Spleen (tissue), 11 donors: Measurements from ENCODE around the gene CGNL1. TPM values are rescaled to one million over a fixed set of nuclear protein-coding genes. Genes with fewer than 3 reads are reported as not detected.

Source experiments
- DNase-seq: peaks from one replicate; pipeline ENCODE4 v3.0.0-alpha.2; 2020
- H3K27ac ChIP-seq, 8 donors: fragments of 200-600 bp; sonication (generic) in 7 of 8; 1 replicate in 4 of 8; 2 replicates in 4 of 8; pipeline versions ENCODE4 v1.5.0 to v1.8.0; 2016 to 2021; ENCODE audit warnings: inconsistent platforms in 4 of 8, mild to moderate bottlenecking in 4 of 8, moderate library complexity in 1 of 8
- H3K27me3 ChIP-seq, 7 donors: fragments of 200-600 bp; sonication (generic) in 6 of 7; replicated peaks in 1 of 7; 1 replicate in 4 of 7; 2 replicates in 3 of 7; pipeline versions ENCODE4 v1.5.0 to v1.8.0; 2016 to 2021; ENCODE audit warnings: inconsistent platforms in 3 of 7, mild to moderate bottlenecking in 1 of 7
- H3K36me3 ChIP-seq, 6 donors: fragments of 200-600 bp; sonication (generic) in 5 of 6; 1 replicate in 4 of 6; 2 replicates in 2 of 6; pipeline versions ENCODE4 v1.5.0 to v1.8.0; 2016 to 2021; ENCODE audit warnings: inconsistent platforms in 2 of 6
- H3K4me1 ChIP-seq, 6 donors: fragments of 200-600 bp; sonication (generic) in 5 of 6; 1 replicate in 3 of 6; 2 replicates in 3 of 6; pipeline versions ENCODE4 v1.5.0 to v1.8.0; 2016 to 2021; ENCODE audit warnings: inconsistent platforms in 3 of 6
- H3K4me3 ChIP-seq, 8 donors: fragments of 200-600 bp; sonication (generic) in 7 of 8; 1 replicate in 4 of 8; 2 replicates in 4 of 8; pipeline versions ENCODE4 v1.5.0 to v1.8.0; 2016 to 2021; ENCODE audit warnings: inconsistent platforms in 4 of 8, mild to moderate bottlenecking in 4 of 8, moderate library complexity in 2 of 8
- H3K9me3 ChIP-seq, 8 donors: fragments of 200-600 bp; sonication (generic) in 7 of 8; 1 replicate in 4 of 8; 2 replicates in 4 of 8; pipeline versions ENCODE4 v1.5.0 to v1.8.0; 2016 to 2021; ENCODE audit warnings: inconsistent platforms in 4 of 8
- CTCF ChIP-seq, 11 experiments: fragments of 200-600 bp in 7 of 11; fragments of 450-650 bp in 4 of 11; sonication (generic) in 4 of 11; IDR thresholded peaks in 8 of 11; conservative IDR thresholded peaks in 3 of 11; 1 replicate in 7 of 11; 2 replicates in 4 of 11; pipeline versions ENCODE4 v1.4.0 to v1.8.0; 2016 to 2021; ENCODE audit warnings: antibody characterized with exemption in 11 of 11, inconsistent platforms in 4 of 11, mild to moderate bottlenecking in 1 of 11
- POLR2A ChIP-seq, 3 donors: fragments of 450-650 bp; IDR thresholded peaks; one replicate each; pipeline ENCODE4 v1.5.1; 2017; ENCODE audit warnings: antibody characterized with exemption in 3 of 3, mild to moderate bottlenecking in 1 of 3
- POLR2AphosphoS5 ChIP-seq, 3 donors: sonication (generic); formaldehyde crosslinking; IDR thresholded peaks; one replicate each; pipeline ENCODE4 v1.5.1; 2017; ENCODE audit warnings: antibody characterized with exemption in 3 of 3
- WGBS, 5 donors: extraction: QIAGEN DNeasy Blood & Tissue Kit in 3 of 5; methylation state at CpG; one replicate each; pipeline versions ENCODE4 v1.1.5 to v1.1.7; 2013 to 2018; 5-methylcytosine and 5-hydroxymethylcytosine counted together
- intact Hi-C: fragments of 100-400 bp; cut with DNase I; formaldehyde crosslinking; loops from one replicate; pipeline ENCODE4 v1.15.0; 2023; ENCODE audit warnings: low total_unique reads
- polyA plus RNA-seq, 3 donors: library from polyadenylated mRNA; stranded (reverse); fragments of 200-250 nt; gene quantifications; one replicate each; pipeline ENCODE4 v1.2.1, GENCODE V29; 2013
- total RNA-seq, 7 donors: library from RNA; depleted of rRNA in 3 of 7; stranded (reverse); fragments of >200 nt in 3 of 7; fragmentation: NEBNext Ultra II Directional in 4 of 7; extraction: Animal tissue kit (Norgen Biotek cat#: 25700) in 4 of 7; gene quantifications; one replicate each; pipeline versions ENCODE4 v1.1.0 to v1.2.1, GENCODE V29; 2016 to 2021
- donor health status: healthy with polysubstance abuse.
- donor health status: DM: no; HTN: no; CAD: no; lungs with moderate emphysema.
- donor health status: DM: no; HTN: no; CAD: no.
- donor health status: Bipolar disorder and iron deficiency.
- donor health status: healthy.
- donor health status: DM: no; HTN: no; CAD: no.
- donor health status: DM: yes; HTN: yes; CAD: no.

CGNL1 gene
- total and polyA plus RNA-seq, 10 donors: 0.07 to 0.73 (median 0.36) TPM

- 80 to 88% (median 85%) methylated on average over 22 of the region's 22 CpGs for WGBS, 5 donors
- H3K27ac ChIP-seq: no peak overlapping the region
- TF ChIP-seq POLR2A (IDR thresholded peaks at IDR 0.05) (no peak), CTCF (IDR thresholded peaks at IDR 0.05 in 8 of 11, conservative IDR thresholded peaks at IDR 0.05 in 3 of 11) (no peak), POLR2AphosphoS5 (IDR thresholded peaks at IDR 0.05) (no peak)
- no peak for DNase-seq
- H3K27me3 ChIP-seq: no peaks in the 10 kb centered on the region
- intact Hi-C loops: no loop called here
- no peaks in the 10 kb centered on the region for H3K9me3 ChIP-seq
- no peak overlapping the region for H3K4me3 ChIP-seq
- H3K4me1 ChIP-seq: no peaks in the 10 kb centered on the region
- H3K36me3 ChIP-seq: no peaks in the 10 kb centered on the region
Observed at GRCh38 chr15:57516327-57517029, 140.2 kb downstream of the CGNL1 start.

- no peaks in the 10 kb centered on the region for H3K36me3 ChIP-seq
- H3K4me3 ChIP-seq: no peak overlapping the region
- 75 to 86% (median 84%) methylated on average over 6 of the region's 6 CpGs for WGBS, 5 donors
- intact Hi-C loops: no loop called here
- no peak overlapping the region for H3K27ac ChIP-seq
- TF ChIP-seq CTCF (IDR thresholded peaks at IDR 0.05 in 8 of 11, conservative IDR thresholded peaks at IDR 0.05 in 3 of 11): no peak
- TF ChIP-seq POLR2AphosphoS5 (IDR thresholded peaks at IDR 0.05): no peak
- no peak for TF ChIP-seq POLR2A (IDR thresholded peaks at IDR 0.05)
- no peak for DNase-seq
- no peaks in the 10 kb centered on the region for H3K4me1 ChIP-seq
- no peaks in the 10 kb centered on the region for H3K9me3 ChIP-seq
- H3K27me3 ChIP-seq: no peaks in the 10 kb centered on the region
Observed at GRCh38 chr15:57517030-57517671, 140.8 kb downstream of the CGNL1 start.

DNA sequence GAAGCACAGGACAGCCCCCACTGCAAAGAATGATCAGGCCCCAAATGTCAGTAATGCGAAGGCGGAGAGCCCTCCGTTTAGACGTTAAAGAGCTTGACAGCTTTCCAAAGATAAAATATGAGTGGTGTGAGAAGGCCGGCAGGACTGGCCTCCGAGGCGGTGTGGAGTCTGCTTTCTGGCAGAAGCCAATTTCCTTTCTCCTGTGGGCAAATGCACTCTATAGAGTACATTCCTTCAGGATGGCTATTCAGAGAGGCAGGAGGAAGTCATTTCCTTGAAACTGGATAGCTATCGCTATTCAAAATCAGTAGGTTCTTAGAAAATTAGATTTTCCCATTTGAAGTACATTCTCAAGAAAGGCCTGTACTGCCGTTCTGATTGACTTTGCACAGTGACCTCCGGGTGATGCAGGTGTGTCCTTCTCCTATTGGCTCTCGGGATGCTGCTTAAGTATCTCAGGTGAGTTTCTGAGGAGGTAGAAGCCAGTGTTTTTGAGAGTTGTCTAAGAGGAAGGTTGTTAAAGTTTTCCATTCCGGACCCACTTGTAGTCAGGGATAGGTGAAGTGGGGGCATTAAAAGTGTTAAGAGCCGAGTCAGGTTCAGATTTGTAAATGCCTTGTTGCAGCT lies 142.6 kb downstream of the CGNL1 start:
- no peak for TF ChIP-seq POLR2A (IDR thresholded peaks at IDR 0.05)
- TF ChIP-seq POLR2AphosphoS5 (IDR thresholded peaks at IDR 0.05): no peak
- no peak for TF ChIP-seq CTCF (IDR thresholded peaks at IDR 0.05 in 8 of 11, conservative IDR thresholded peaks at IDR 0.05 in 3 of 11)
- intact Hi-C loops: no loop called here
- no peak overlapping the region for H3K27ac ChIP-seq

DNA sequence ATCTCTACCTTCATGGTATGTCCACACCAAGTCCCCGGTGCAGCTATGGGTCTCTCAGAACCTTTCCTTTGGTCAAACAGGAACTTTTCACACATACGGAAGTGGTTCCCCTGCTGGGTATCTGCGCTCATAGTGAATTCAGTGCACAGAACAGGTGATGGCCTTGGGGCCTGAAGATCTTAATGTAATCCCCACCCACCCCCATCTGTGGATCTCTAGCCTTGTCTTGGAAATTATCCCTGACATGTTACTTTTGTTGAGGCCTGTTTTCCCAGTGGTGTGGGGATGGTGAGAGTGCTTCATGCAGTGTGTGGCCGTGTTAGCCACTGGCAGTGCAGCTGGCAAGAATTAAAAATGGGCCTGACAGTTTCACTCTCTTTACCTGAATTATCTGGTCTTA lies 143.5 kb downstream of the CGNL1 start:
- no peaks in the 10 kb centered on the region for H3K36me3 ChIP-seq
- no peak overlapping the region for H3K27ac ChIP-seq
- no peak for DNase-seq
- WGBS, 5 donors: 90 to 97% (median 95%) methylated on average over 4 of the region's 4 CpGs
- no peaks in the 10 kb centered on the region for H3K4me1 ChIP-seq
- no peaks in the 10 kb centered on the region for H3K9me3 ChIP-seq
- intact Hi-C loops: loop anchor here (10.0 kb wide), 1 partner anchor 1025 kb away; no protein-coding TSS in a partner anchor
- H3K27me3 ChIP-seq: peaks cover 0 to 10% (median 0%) of the 10 kb centered on the region in 7 donors
- TF ChIP-seq POLR2A (IDR thresholded peaks at IDR 0.05) (no peak), CTCF (IDR thresholded peaks at IDR 0.05 in 8 of 11, conservative IDR thresholded peaks at IDR 0.05 in 3 of 11) (no peak), POLR2AphosphoS5 (IDR thresholded peaks at IDR 0.05) (no peak)
- no peak overlapping the region for H3K4me3 ChIP-seq

More for the DNA sequence above, 142.6 kb downstream of the CGNL1 start:
- no peaks in the 10 kb centered on the region for H3K9me3 ChIP-seq
- H3K27me3 ChIP-seq: peaks cover 0 to 2% (median 0%) of the 10 kb centered on the region in 7 donors
- 83 to 88% (median 84%) methylated on average over 13 of the region's 13 CpGs for WGBS, 5 donors
- H3K36me3 ChIP-seq: no peaks in the 10 kb centered on the region
- no peaks in the 10 kb centered on the region for H3K4me1 ChIP-seq
- no peak overlapping the region for H3K4me3 ChIP-seq
- no peak for DNase-seq
